Measurements from ENCODE around the gene ATP8A1.

ATP8A1 gene

DNA sequence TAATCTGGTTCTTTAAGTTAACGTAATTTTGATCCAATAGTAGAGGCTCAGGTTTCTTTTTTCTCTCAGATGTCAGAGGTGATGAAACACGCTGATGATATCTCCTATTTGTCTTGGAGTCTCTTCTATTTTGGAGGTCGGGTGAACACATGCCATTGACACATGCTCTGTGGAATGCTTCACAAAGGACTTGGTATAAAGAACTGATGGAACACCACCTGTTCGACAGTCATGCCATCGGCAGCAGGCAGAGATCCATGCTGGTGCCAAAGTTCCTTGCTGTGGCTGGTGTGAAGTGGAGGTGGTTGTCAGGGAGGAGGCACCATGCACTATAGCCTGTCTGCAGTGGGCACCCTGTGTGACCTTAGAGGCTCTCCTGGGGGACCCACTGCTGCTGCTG is 94.9 kb downstream of the ATP8A1 start:
- no peak for FAIRE-seq

DNA sequence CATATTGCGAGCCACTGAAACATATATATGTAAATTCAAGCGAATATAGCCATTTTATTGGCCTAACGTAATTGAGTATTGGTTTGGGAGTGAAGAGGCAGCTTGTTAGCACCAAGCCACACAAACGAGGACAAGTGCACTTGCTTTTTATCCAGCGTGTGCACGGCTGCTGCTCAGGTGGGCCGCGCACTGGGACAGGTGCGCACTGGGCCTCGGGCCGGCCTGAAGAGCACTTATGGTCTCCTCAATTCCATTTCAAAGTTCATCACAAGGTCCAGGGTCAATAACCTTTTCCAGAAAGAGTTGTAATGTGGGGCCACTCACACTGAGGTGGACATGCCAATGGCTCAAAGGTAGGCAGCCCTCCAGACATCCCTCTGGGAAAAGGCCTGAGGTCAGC is 95.9 kb downstream of the ATP8A1 start:
- FAIRE-seq, result no peak

DNA sequence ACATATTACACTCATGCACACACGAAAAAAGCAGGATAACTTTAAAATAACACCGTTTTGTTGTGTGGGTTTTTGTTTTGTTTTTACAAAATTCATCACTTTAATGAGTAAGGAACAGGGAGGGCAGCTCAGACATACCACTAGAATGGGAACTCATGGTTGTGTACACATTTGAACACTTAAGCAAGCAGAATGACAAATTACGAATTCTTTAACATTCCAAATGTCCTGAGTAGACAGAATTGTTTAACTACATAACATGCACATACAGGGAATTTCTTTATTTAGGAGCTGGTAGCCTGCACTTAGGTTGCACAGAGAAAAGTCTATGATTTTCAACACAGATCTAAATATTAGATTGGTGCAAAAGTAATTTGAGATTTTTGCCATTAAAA is 96.4 kb downstream of the ATP8A1 start:
- FAIRE-seq, result no peak

DNA sequence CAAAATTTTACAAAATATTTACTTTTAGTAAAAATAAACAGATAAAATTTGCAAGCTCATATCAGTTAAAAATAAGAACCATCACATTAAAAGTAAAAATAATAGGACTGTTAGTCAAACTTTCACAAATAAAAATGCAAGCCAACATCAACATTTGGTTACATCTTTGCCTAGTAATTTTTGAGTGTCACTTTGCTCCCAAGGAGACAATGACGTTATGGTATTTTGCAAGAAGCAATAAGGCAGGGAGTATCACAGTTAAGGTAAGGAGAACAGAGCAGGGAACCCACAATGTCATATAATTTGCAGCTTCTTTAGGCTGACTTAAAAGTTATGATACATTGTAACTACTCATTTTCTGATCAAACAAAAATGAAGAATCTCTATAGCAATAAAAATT is 98.7 kb downstream of the ATP8A1 start:
- peak; percentile 99 for FAIRE-seq

DNA sequence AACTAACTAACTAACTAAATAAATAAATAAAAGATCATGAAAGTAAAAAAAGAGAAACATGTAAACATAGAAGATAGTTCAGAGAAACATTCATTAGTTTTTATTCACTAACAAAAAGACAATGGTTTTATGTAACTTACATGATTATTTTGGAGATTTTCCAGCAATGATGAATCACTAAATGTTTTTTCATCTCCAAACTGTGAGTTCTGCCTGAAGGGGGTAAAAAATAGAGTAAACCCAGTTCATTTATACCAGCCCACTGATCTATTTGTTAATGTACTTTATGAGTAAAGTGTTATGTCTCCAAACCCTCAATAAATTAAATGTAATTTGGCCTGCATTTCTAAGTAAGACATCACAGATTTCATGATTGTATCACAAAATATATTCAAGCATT is 101.1 kb downstream of the ATP8A1 start:
- FAIRE-seq, result no peak

DNA sequence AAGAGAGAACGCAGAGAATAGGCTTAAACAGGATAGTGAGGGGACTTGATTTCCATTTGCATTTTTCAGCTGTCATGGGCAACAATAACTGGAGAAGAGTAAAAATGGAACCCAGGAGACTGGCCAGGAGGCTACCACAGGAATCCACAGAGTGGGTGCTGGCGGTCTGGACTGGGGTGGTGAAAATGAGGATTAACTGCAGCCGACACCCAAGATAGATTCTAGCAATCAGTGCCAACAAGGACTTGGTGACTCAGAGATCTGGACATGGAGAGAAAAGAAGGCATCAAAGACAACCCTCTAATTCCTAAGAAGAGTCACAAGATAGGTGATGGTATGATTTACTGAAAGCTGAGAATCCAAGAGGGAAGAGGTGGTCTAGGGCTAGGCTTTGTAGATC is 102.8 kb downstream of the ATP8A1 start:
- no peak for FAIRE-seq

DNA sequence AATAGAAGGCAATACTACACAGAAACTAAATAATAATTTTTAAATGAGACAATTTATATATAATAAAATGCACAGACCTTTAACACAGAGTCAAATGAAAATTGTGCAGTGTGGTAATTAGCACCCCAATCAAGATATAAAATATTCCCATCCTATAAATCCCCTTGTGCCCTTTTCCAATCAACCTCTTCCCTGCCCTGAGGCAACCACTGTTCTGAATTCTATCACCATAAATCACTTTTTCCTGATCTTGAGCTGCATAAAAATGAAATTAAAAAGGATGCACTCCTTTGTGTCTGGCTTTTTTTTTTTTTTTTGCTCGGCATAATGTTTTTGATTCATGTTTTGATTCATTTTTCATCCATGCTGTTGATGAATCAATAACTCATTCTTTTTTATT is 107.0 kb downstream of the ATP8A1 start:
- no peak for FAIRE-seq

DNA sequence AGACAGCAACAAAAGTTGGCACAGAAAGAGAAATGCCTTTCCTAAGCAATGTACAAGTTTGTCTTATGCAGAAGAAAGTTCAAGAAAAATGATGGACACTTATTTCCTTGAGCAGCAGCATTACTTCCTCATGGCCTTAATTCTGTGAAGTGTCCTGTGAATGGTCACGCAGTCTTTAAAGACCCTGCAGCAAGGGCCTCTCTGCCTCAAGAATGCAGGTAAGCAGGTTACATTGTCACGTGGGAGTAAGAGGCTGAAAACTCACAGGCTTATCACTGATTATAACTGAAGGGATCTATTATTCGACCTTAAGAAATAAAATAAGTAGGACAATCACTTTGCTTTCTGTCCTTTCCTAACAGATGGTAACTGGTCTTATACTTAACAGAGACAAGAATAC is 109.1 kb downstream of the ATP8A1 start:
- no peak for FAIRE-seq

DNA sequence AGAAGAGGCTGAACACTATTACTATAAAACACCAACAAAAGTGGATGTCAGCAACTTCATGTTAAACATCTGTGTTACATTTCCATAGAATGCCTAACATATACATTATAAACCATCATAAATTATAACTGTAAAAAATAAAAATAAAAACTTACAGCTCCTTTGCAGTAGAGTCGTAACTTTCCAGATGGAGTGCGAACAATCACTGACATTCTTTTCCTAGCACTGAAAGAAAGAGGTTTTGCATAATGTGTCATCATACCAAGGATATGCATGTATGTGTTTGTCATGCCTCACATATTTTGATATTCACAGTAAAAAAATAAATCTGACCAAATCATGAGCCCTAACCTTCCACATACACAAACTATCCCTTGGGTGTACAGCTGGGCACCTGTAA is 113.1 kb downstream of the ATP8A1 start:
- FAIRE-seq, result no peak

DNA sequence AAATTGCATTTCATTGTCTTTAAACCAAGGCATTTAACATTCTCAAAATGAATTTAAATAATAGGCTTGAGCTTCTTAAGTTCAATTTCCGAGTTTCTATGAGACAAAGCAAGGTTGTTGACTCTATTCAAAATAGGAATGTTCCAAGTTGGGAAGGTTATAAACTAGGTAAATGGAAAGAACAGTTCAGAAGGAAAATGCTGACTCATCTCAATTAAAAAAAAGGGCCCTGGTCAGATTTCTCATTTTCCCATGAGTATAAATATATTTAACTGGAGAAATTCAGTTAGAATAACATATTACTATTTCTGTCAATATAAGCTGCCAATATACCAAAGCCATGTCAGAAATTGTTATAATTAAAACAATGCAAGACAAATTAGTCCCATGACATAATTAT is 113.8 kb downstream of the ATP8A1 start:
- no peak for FAIRE-seq

DNA sequence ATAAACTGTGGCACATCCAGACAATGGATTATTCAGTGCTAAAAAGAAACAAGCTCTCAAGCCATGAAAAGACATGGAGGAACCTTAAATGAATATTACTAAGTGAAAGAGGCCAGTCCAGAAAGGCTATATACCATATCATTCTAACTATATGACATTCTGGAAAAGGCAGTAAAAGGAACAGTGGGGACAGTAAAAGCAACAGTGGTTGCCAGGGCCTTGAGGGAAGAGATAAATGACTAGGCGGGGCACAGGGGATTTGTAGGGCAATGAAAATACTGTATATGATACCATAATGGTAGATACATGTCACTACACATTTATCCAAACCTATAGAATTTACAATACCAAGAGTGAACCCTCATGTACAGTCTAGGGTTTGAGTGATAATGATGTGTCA is 115.3 kb downstream of the ATP8A1 start:
- FAIRE-seq, result no peak

DNA sequence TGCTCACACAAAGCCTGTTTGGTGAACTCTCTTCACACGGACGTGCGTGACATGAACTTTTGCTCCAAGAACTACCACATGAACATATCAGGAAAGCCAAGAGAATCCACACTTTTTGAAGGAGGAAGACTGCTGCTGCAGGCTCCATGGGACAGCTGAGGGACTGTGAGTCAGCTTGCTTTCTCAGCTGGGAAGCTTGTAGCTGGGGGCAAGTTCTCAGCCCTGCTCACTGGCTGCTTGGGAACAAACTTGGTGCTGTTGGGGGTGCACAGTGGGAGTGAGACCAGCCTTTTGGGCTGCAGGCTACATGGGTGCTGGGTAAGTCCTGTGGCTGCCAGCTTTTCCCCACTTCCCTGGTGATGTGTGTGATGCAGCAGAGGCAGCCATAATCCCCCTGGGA is 123.9 kb downstream of the ATP8A1 start:
- FAIRE-seq, result no peak

DNA sequence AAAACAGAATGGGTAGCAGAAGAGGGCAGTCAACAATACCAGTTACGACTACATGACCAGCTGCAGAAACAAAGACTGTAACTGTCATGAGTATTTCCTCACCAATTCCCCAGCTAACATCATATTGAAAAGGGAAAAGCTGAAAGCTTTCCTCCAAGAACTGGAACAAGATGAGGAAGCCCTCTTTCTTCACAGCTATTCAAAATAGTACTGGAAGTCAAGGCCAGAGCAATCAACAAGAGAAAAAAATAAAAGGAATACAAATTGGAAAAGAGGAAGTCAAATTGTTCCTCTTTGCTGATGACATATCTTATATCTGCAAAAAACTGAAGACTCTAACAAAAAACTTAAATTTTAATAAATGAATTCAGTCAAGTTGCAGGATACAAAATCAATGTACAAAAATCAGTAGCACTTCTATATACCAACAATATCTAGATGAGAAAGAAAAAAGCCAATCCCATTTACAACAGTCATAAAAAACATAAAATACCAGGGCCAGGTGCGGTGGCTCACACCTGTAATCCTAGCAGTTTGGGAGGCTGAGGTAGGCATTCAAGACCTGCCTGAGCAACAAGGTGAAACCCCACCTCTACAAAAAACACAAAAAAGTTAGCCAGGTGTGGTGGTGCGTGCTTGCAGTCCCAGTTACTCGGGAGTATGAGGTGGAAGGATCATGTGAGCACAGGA is 125.4 kb downstream of the ATP8A1 start:
- FAIRE-seq, result no peak

DNA sequence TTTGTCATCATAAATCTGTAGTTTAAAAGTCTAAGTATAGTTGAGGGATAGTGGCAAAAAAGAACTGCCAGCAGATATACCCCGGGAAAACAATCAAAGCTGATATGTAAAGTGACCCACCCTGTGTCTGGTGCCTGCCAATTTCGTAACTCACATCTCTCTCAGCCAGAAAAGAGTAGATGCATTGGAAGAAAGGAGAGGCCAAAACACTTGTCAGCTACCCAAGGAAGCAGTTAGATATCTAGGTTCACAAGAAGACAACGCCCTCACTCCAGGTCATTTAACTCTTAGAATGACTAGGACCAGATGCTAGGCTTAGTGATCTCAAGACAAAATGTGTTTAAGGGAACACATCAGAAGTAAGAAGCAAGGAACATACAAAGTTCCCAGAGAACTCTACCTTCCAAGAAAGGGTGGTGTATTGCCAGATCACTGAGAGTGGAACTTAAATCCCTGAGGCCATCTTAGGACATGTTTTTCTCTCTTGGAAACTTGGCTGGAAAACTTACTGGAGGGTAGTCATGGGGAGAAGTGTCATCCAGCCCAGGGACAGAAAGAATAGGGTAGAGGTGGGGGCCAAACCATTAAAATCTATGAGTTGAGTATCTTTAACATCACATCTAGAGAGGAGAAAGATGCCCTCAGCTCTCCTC is 133.7 kb downstream of the ATP8A1 start:
- FAIRE-seq, result no peak

DNA sequence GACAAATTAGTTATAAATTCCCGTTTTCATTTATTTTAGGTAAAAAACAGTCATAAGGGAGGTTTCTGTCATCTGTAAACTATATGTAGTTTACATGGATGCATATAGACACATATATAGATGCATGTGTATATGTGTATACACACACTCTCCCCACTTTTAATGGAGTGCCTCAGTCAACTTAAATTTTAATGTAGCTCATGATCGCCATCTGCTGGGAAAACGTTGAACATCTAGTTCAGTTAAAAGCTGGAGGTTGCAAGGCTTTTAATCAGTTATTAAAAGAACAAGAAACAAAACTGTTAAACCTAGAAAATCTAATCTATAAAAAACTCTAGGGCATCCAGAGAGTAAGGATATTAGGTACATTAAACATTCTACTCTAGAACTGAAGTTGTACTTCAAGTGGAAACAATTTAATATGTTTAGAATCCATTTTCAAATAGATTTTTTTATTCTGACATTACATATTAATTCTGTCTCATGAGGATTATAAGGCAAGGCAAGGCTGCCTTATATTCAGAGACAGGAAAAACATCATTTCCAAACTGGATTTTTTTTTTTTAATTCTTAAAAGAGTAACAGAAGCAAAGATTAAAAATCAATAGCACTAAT is 137.0 kb downstream of the ATP8A1 start:
- FAIRE-seq, result peak; percentile 96

DNA sequence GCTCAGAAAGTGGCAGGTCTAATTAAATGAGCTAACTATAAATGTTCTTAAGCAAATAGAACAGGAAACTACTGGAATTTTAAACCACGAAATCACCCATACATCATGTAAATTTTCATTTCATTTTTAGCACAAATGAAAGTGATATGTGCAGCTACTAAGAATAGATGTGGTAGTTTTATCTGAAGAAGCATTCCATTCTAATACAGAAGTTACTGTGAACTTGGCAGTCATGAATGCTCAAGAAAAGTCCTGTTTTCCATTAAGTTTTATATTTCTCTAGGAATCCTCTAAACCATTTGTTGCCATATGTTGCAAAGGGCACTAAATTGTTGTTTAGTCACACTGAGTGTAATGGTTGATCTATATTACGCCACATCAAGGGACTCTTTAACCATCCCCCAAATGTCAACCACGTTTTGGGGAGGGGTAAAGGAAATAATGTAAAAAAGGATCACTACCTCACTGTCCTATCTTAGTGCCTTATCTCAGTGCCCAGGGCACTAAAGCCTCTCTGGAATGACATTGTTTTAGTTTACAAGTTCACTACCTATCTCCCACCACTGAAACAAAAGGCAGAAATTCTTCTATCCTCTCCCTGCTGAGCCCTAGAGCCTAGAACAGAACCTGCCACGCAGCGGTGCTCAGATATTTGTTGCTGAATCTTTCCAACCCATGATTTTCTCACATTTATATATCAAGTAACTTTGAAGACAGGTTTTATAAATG is 141.6 kb downstream of the ATP8A1 start:
- no peak for FAIRE-seq

DNA sequence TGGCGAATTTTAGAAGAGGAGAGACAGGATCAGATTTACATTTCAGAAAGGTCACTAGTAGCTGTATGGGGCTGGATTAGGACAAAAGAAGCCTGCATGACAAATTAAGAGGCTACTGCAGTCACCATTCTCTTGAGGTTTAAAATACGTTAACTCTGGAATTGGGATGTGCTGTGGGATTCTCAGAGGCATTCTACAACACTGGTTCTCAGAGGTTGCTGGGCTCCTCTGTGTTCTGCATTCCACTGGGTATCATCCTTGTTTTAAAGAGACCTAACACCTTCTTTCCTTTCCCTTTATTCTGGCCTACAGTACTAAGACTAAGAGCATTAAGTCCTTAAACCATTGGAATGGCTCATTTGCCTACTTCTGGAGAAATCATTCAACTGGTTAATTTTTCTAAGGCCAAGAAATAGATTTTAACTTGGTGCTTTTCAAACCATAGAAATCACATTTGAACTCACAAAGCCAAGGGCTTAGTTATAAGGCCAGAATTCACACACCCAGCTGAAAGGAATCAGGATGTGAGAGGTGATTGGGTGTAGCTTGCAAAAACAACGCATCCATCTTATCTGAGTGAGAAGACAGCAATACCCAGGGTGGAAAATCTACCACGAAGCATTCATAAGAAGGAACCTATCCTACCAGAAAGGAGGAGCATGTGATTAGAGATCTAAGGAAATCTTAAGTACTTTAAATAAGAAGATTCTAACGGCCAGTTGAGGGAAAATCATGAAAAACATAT is 143.0 kb downstream of the ATP8A1 start:
- no peak for FAIRE-seq

DNA sequence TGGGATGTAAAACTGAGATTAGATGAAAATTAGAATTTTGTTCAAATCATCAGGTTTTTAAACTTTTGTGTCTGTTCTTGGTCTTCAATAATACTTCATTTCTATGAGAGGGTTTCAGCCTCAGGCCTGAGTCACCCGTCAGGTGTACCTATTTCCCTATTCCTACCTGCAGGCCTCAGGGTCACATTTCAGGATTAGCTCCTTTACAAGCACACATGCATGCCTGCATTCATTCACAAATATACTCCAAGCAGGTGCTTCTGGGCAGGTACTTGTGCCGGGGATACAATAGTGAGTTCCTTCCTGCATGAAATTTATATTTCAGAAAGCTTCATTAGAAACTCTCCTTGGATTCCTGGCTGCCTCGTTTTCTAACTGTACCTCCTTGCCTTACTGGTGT is 144.7 kb downstream of the ATP8A1 start:
- FAIRE-seq, result no peak

DNA sequence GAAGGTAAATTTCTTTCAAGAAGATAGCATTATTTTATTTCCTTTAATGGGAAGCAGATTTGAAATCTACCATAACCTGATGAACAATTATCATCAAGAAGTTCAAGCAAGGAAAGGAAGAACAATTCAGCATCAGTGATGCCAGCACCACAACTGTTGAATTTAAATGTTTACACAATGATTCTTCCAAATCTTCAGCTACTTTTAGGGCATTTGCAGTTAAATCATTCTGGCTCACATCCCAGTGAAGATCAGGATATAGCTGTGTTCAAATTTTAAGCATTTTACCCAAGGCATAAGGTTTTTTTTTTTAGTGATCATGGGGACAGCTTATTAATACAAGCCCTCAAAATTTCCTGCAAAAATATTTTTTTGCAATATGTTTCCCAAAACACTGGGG is 146.7 kb downstream of the ATP8A1 start:
- FAIRE-seq, result no peak

DNA sequence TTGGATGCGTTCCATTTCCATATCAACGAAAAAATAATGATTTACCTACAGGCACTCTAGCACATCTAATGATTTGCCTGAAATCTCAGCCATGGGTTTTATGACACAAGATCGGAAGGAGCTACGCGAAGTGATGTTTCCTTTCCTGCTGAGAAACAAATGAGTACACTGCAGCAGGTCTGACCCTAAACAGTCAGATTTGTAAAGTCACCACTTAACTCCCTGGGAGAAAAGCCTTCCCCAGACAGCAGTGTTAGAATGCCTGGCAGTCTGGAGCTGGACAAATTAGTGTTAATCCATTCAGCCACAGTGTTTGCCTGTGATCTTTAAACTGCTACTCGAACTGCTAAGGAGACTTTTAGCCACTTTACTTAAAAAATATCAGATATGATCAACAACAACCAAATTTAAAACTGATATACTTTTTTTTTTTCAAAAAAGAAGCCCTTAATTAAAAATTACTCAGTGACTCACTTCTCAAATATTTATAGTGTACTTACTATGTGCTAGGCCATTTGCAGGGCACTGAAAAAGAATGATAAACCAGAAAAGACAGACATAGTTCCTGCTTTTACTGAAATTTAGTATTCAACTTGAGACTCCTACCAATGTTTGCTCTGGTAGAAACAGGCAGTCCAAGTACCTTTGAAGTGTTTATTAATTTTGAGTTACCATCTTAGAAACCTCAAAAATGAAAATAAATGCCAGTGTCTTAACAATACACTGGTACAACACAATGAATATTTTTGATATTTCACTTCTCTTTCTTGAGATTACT is 155.1 kb downstream of the ATP8A1 start:
- no peak for FAIRE-seq

DNA sequence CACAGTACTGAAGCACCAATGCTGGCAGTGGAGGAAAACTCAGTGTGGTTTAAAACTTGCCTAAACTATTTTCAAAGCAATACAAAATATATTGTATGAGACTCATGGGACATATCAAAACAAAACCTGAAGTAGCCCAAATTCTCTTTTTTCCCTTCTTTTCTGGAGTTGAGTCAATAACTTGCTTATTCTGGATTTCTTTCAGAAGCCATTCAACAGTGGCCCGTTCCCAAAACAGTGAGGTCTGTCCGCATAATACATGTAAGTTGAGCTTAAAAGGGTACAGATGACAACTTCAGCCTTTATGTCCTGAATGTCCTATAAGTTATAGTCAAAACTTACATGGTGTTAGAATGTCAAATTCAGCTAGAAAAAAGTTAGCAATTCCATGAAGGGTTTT is 158.9 kb downstream of the ATP8A1 start:
- no peak for FAIRE-seq

Measured in endometrium (tissue), 2 donors.